NCI-H82 treated with DMSO at 0.1 percent for 48 hours (cell line): ENCODE data around the gene MPPED2.

Experiments
- DNase-seq: peaks from one replicate; lab custom pipeline; 2025; ENCODE audit not compliant: unreplicated experiment; lab: John Stamatoyannopoulos, UW

The MPPED2 gene

GRCh38 chr11:30423886-30424285, 162.3 kb downstream of the MPPED2 start:
- no peak for DNase-seq

GRCh38 chr11:30423279-30423648, 162.9 kb downstream of the MPPED2 start:
- DNase-seq: no peak

GRCh38 chr11:30422447-30423278, 163.5 kb downstream of the MPPED2 start:
- no peak for DNase-seq

- DNase-seq: no peak
Observed at GRCh38 chr11:30420233-30420787, 165.8 kb downstream of the MPPED2 start.

- DNase-seq: no peak
Observed at GRCh38 chr11:30414806-30415205, 171.3 kb downstream of the MPPED2 start.

GRCh38 chr11:30414244-30414643, 171.9 kb downstream of the MPPED2 start:
- DNase-seq: no peak

- DNase-seq: no peak
Observed at GRCh38 chr11:30412509-30412908, 173.6 kb downstream of the MPPED2 start.

- DNase-seq: no peak
Observed at GRCh38 chr11:30411383-30411782, 174.8 kb downstream of the MPPED2 start.

GRCh38 chr11:30406978-30407762, 179.0 kb downstream of the MPPED2 start:
- DNase-seq: peak; percentile 78

GRCh38 chr11:30405385-30405784, 180.8 kb downstream of the MPPED2 start:
- DNase-seq: no peak

GRCh38 chr11:30404136-30404535, 182.0 kb downstream of the MPPED2 start:
- no peak for DNase-seq

- DNase-seq: no peak
Observed at GRCh38 chr11:30395751-30396150, 190.4 kb downstream of the MPPED2 start.

GRCh38 chr11:30393012-30393411, 193.1 kb downstream of the MPPED2 start:
- no peak for DNase-seq

- DNase-seq: peak; percentile 26
Observed at GRCh38 chr11:30392221-30392784, 193.8 kb downstream of the MPPED2 start.

GRCh38 chr11:30388957-30389356, 197.2 kb downstream of the MPPED2 start:
- no peak for DNase-seq

- peak; percentile 90 for DNase-seq
Observed at GRCh38 chr11:30387891-30388861, 198.0 kb downstream of the MPPED2 start.

- DNase-seq: peak; percentile 86
Observed at GRCh38 chr11:30381879-30382278, 204.3 kb downstream of the MPPED2 start.

GRCh38 chr11:30380846-30381245, 205.3 kb downstream of the MPPED2 start:
- no peak for DNase-seq

- no peak for DNase-seq
Observed at GRCh38 chr11:30377347-30377746, 208.8 kb downstream of the MPPED2 start.

- no peak for DNase-seq
Observed at GRCh38 chr11:30370164-30370563, 216.0 kb downstream of the MPPED2 start.
